HepG2 (cell line): ENCODE measurements around the gene MMP25. TPM values are rescaled to one million over a fixed set of nuclear protein-coding genes. Genes with fewer than 3 reads are reported as not detected.

Experiments
- CEBPZ ChIP-seq: IDR thresholded peaks from 2 replicates; pipeline ENCODE4 v1.6.1; 2012; ENCODE audit warnings: low read length, improper control_type of control experiment
- CHCHD3 ChIP-seq: sonication (generic); formaldehyde crosslinking; IDR thresholded peaks from 2 replicates; pipeline ENCODE4 v1.8.0; 2022; ENCODE audit warnings: mild to moderate bottlenecking, missing genetic modification reagents, moderate library complexity
- HIVEP1 ChIP-seq: sonication (generic); formaldehyde crosslinking; IDR thresholded peaks from 2 replicates; pipeline ENCODE4 v1.4.0; 2020; ENCODE audit warnings: mild to moderate bottlenecking, missing genetic modification reagents
- HNF4G ChIP-seq, 2 experiments: sonication (generic) in 1 of 2; formaldehyde crosslinking in 1 of 2; IDR thresholded peaks; 2 replicates each; pipeline versions ENCODE4 v1.4.0 to v1.6.1; 2011 to 2020; ENCODE audit warnings: borderline replicate concordance in 2 of 2, low read depth in 2 of 2, mild to moderate bottlenecking in 2 of 2, low read length in 1 of 2, missing genetic modification reagents in 1 of 2, moderate library complexity in 1 of 2
- LCORL ChIP-seq, 2 experiments: fragments of 450-650 bp in 1 of 2; sonication (generic) in 1 of 2; formaldehyde crosslinking in 1 of 2; IDR thresholded peaks; 2 replicates each; pipeline versions ENCODE4 v1.5.0 to v1.6.1; 2017 to 2020; ENCODE audit warnings: antibody characterized with exemption in 1 of 2, missing genetic modification reagents in 1 of 2
- NBN ChIP-seq: fragments of 450-650 bp; conservative IDR thresholded peaks from 2 replicates; pipeline ENCODE4 v1.6.1; 2017
- PRMT3 ChIP-seq: sonication (generic); formaldehyde crosslinking; IDR thresholded peaks from 2 replicates; pipeline ENCODE4 v1.8.1; 2022; ENCODE audit warnings: low read depth, mild to moderate bottlenecking, moderate library complexity, missing genetic modification reagents, borderline replicate concordance
- RBFOX2 ChIP-seq: fragments of 200-400 bp; formaldehyde crosslinking; IDR thresholded peaks from 2 replicates; pipeline ENCODE4 v1.6.1; 2017; ENCODE audit warnings: low read depth, mild to moderate bottlenecking, low read length
- REL ChIP-seq: sonication (generic); formaldehyde crosslinking; conservative IDR thresholded peaks from 2 replicates; pipeline ENCODE4 v1.8.0; 2022; ENCODE audit warnings: mild to moderate bottlenecking, missing genetic modification reagents, moderate library complexity
- RFXAP ChIP-seq: sonication (generic); formaldehyde crosslinking; IDR thresholded peaks from 2 replicates; pipeline ENCODE4 v1.4.0; 2020; ENCODE audit warnings: missing genetic modification reagents, borderline replicate concordance
- RXRA ChIP-seq: sonication (generic); formaldehyde crosslinking; IDR thresholded peaks from 2 replicates; pipeline ENCODE4 v1.5.1; 2020; ENCODE audit warnings: missing genetic modification reagents
- ZBTB3 ChIP-seq: sonication (generic); formaldehyde crosslinking; IDR thresholded peaks from 2 replicates; pipeline ENCODE4 v1.4.0; 2020; ENCODE audit warnings: low read depth, mild to moderate bottlenecking, moderate library complexity, missing genetic modification reagents, borderline replicate concordance
- ZNF30 ChIP-seq: sonication (generic); formaldehyde crosslinking; IDR thresholded peaks from 2 replicates; pipeline ENCODE4 v1.5.0; 2020; ENCODE audit warnings: mild to moderate bottlenecking, missing genetic modification reagents
- ZNF362 ChIP-seq: sonication (generic); formaldehyde crosslinking; IDR thresholded peaks from 2 replicates; pipeline ENCODE4 v1.4.0; 2020; ENCODE audit warnings: missing genetic modification reagents, mild to moderate bottlenecking, borderline replicate concordance
- ZNF562 ChIP-seq: sonication (generic); formaldehyde crosslinking; IDR thresholded peaks from 2 replicates; pipeline ENCODE4 v1.8.0; 2022; ENCODE audit warnings: missing genetic modification reagents, borderline replicate concordance
- ZNF781 ChIP-seq: sonication (generic); formaldehyde crosslinking; IDR thresholded peaks from 2 replicates; pipeline ENCODE4 v1.5.1; 2020; ENCODE audit warnings: borderline replicate concordance, mild to moderate bottlenecking, missing genetic modification reagents; ENCODE audit errors: not compliant biosample characterization
- polyA plus RNA-seq, 8 experiments: library from polyadenylated mRNA; depleted of rRNA in 3 of 8; stranded (reverse) in 7 of 8; unstranded in 1 of 8; fragments of >200 nt; fragmentation: Illumina TruSeq in 4 of 8; extraction: Trizol in 4 of 8; gene quantifications; 2 replicates each; pipeline versions ENCODE4 v1.2.1 to v1.2.3, GENCODE V29; 2011 to 2016; ENCODE audit warnings: low read depth in 4 of 8, missing spikeins in 1 of 8, mixed read lengths in 1 of 8; ENCODE audit not compliant: insufficient read depth in 1 of 8
- total RNA-seq, 5 experiments: library from RNA; depleted of rRNA; stranded (reverse); fragments of >200 nt; fragmentation: Illumina TruSeq; extraction: Trizol; gene quantifications; 2 replicates each; pipeline ENCODE4 v1.2.3, GENCODE V29; 2016; ENCODE audit warnings: low read depth in 1 of 5

MMP25 gene
- total and polyA plus RNA-seq, 2 of the 13 experiments (the other 11 are each of a cell fraction or from before 2014, with no cell fraction given): 0.04 to 0.08 TPM

GRCh38 chr16:3086596-3087242 lies 40.4 kb downstream of the MMP25 start (continued):
- no peak for TF ChIP-seq ZNF362 (CRISPR knock-in tag)
- no peak; the same call in none of the 2 replicates for TF ChIP-seq HNF4G (IDR thresholded peaks at IDR 0.05; ENCODE audit: borderline replicate concordance, low read depth, low read length)
- 0 out of 2 replicates have a peak, but pooled peaks have one; percentile 57 for TF ChIP-seq HNF4G (CRISPR knock-in tag; IDR thresholded peaks at IDR 0.05; ENCODE audit: borderline replicate concordance, low read depth)
- no peak for TF ChIP-seq RBFOX2
- TF ChIP-seq REL (CRISPR knock-in tag): no peak
- TF ChIP-seq HIVEP1 (CRISPR knock-in tag): no peak
- TF ChIP-seq ZNF30 (CRISPR knock-in tag): no peak
- no peak for TF ChIP-seq PRMT3 (CRISPR knock-in tag)
- no peak for TF ChIP-seq NBN
- TF ChIP-seq RXRA (CRISPR knock-in tag): peak; percentile 53; the same call in 1 of the 2 replicates
- TF ChIP-seq CEBPZ: no peak
- TF ChIP-seq ZBTB3 (CRISPR knock-in tag): no peak
- no peak for TF ChIP-seq ZNF781 (CRISPR knock-in tag)
- TF ChIP-seq ZNF562 (CRISPR knock-in tag): no peak
- TF ChIP-seq CHCHD3 (CRISPR knock-in tag): no peak
- TF ChIP-seq LCORL (IDR thresholded peaks at IDR 0.05): no peak
- no peak for TF ChIP-seq LCORL (CRISPR knock-in tag; IDR thresholded peaks at IDR 0.05)
- TF ChIP-seq RFXAP: no peak
